Esophagus mucosa (tissue), 1 donor: ENCODE measurements around the gene SPECC1. TPM values are rescaled to one million over a fixed set of nuclear protein-coding genes. Genes with fewer than 3 reads are reported as not detected.
"Not testable (repeated sequence)": the region's sequence is repeated elsewhere in the genome, so short reads cannot be mapped to it uniquely, and the experiment has no call there.

Experiments used
- ATAC-seq: fragments of 200-7000 bp; cut with Tn5 transposase; one replicate; pipeline ENCODE4 v1.9.1; 2020
- total RNA-seq: library from RNA; stranded (reverse); gene quantifications from one replicate; pipeline ENCODE4 v1.2.4, GENCODE V29; 2023
- donor health status: DM: yes; HTN: yes; CAD: no.

SPECC1 gene
- total RNA-seq, 1 donor from 2014 or later = 13.8 TPM

- no peak for ATAC-seq
Measured at GRCh38 chr17:20184181-20184580, 175.0 kb downstream of the SPECC1 start.

GRCh38 chr17:20184977-20185619, 175.9 kb downstream of the SPECC1 start:
- no peak for ATAC-seq

GRCh38 chr17:20187049-20187448, 177.9 kb downstream of the SPECC1 start:
- ATAC-seq = no peak

GRCh38 chr17:20189302-20189701, 180.1 kb downstream of the SPECC1 start:
- ATAC-seq = peak; percentile 59

- no peak for ATAC-seq
Measured at GRCh38 chr17:20189979-20190378, 180.8 kb downstream of the SPECC1 start.

GRCh38 chr17:20190605-20191004, 181.4 kb downstream of the SPECC1 start:
- ATAC-seq = no peak

GRCh38 chr17:20191056-20191455, 181.9 kb downstream of the SPECC1 start:
- peak; percentile 63 for ATAC-seq

GRCh38 chr17:20196286-20196685, 187.1 kb downstream of the SPECC1 start:
- not testable (repeated sequence) for ATAC-seq

- no peak for ATAC-seq
Measured at GRCh38 chr17:20197272-20197926, 188.2 kb downstream of the SPECC1 start.

- ATAC-seq = no peak
Measured at GRCh38 chr17:20200016-20200795, 191.0 kb downstream of the SPECC1 start.

GRCh38 chr17:20200865-20201458, 191.8 kb downstream of the SPECC1 start:
- ATAC-seq = no peak

GRCh38 chr17:20202141-20202621, 193.0 kb downstream of the SPECC1 start:
- ATAC-seq = no peak

- no peak for ATAC-seq
Measured at GRCh38 chr17:20203018-20203417, 193.9 kb downstream of the SPECC1 start.

GRCh38 chr17:20203761-20204263, 194.7 kb downstream of the SPECC1 start:
- peak; percentile 68 for ATAC-seq

- ATAC-seq = no peak
Measured at GRCh38 chr17:20205609-20206008, 196.4 kb downstream of the SPECC1 start.

- ATAC-seq = no peak
Measured at GRCh38 chr17:20206068-20206467, 196.9 kb downstream of the SPECC1 start.

GRCh38 chr17:20206591-20206990, 197.4 kb downstream of the SPECC1 start:
- ATAC-seq = no peak

- ATAC-seq = no peak
Measured at GRCh38 chr17:20207262-20207985, 198.3 kb downstream of the SPECC1 start.

GRCh38 chr17:20208717-20209116, 199.6 kb downstream of the SPECC1 start:
- no peak for ATAC-seq

GRCh38 chr17:20210180-20210579, 201.0 kb downstream of the SPECC1 start:
- ATAC-seq = no peak

GRCh38 chr17:20210614-20211013, 201.5 kb downstream of the SPECC1 start:
- no peak for ATAC-seq

GRCh38 chr17:20211246-20211645, 202.1 kb downstream of the SPECC1 start:
- ATAC-seq = no peak
